Measurements from ENCODE around the gene LRRC4C.

Gene LRRC4C

DNA sequence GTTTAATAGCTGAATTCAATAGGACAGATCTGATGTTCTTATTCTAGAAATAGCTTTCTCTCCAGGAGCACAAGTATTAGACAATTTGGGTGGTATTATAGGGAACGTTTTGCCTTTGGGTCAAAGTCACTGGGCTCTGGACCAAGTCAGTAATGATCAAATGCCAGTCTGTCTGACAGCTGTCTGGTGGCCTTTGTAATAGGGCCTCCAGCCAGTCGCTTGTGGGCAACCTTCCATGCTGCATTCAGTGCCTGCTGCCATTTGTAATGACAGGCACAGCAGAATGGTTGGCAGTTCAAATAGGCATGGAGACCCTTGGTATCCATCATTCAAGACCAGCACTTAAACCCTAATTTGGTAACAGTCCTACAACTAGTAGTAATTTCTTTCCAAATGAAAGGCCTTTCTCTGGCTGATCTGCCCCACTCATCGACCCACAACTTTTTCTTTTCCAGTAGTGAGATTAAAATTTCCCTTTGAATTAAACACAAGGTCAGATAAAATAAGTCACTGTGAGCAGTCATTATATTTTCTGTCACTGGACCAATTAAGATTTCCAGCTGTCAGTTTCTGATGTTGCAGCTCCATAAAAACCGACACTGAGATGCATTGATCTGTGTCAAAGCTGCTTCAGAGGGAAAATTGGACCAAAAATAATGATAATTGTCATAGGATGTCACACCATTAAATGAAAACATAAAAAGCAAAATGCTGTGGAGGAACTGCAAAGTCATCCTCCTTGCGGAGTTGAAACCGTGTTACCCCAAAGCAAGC lies 1038.1 kb downstream of the LRRC4C start:
- no peak for DNase-seq

DNA sequence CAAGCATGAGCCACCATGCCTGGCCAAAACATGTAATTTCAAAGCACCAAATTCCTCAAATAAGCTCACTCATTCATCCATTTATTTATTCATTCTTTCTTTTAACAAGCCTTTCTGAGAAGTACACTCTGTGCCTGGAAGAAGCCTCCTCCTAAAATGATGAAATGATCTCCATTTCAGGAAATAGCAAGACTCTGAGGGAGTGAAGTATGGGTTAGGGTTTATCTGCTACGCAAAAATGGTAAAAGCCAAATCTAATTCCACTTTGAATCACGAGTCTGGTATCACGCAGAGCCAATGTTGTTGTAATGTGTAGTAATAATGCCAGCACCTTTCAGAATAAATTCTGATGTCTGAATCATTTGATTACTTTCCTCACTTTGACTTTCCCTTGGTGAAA lies 1041.8 kb downstream of the LRRC4C start:
- DNase-seq: no peak

DNA sequence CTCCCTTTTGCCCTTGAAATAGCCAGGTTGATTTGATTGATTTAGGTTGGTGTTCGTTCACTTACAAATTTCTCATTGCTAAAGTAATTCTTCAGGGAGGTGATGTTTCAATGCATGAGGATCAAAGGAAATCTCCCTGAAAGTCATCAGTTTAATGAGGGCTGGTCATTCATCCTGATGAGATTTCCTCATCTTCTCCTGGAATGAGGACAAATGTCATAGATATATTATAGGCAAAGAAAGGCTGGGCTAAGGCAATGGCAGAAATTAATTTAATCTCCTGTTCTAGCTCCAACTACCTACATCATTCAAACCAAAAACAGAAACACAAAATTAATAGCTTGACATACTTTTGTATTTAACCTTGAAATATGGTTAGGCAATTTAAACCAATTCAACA lies 1052.1 kb downstream of the LRRC4C start:
- DNase-seq: no peak

DNA sequence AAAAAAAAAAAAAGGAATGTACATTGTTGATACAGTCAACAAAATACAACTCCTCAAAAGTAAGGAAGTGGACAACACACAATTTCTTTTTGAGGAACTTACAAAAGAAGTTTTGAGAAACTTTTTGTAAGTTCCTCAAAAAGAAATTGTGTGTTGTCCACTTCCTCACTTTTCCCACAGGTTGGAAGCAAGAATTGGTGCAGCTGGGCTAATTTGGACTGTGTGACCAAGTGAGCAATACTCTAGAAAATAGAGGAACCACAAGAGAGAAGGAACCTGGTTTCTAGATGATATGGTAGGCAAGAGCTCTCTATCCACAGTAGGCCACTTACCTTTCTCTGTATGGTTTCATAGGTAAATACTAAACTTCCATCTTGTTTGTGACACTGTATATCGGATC lies 1053.8 kb downstream of the LRRC4C start:
- DNase-seq: no peak

DNA sequence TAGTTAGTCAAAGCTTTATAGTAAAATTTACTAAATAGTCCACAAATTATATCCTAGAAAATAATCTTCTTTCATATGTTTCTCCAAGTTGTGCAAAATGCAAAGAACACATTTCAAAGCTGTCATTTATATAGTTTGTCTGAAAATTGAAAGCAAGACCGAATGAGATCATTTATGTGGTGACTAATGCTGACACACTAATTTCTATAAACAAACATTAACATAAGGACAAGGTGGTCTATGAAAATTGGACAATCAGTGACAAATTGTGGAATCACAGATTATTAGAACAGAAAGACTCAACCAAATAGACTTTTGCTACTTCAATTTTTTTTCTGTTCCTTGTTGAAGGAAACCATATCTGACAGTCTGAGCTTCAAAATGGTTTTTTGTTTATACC lies 1056.1 kb downstream of the LRRC4C start:
- DNase-seq: no peak

DNA sequence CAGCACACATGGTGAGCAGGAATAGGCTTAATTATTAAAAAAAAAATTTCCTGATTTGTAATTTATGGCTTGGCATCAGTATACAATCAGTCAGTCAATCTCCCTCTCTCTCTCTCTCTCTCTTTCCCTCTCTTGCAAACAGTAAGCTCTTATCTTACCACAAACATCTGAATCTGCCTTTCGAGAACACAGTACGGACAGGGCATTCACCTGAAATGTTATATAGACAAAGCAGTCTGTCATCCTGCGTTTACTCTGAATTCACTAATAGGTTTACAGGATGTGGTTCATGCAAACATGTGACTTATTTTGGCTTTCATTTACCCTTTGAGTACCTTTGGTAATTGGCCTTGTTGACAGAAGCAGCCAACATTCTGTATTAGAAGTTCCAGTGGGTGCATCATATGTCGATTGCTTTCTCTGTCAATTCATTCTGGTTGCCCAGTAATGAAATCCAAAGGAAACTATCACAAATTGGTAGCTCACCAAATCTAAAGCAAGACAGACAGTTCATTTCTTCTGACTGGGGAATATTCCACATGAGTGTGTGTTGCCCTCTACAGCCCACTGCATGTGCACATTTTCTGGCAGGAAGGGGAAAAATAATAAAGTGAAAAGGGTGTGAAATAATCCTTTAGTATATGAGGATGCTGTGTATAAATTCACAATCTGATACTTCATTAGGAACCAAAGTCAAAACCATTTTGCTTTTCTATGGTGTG lies 1058.2 kb downstream of the LRRC4C start:
- DNase-seq: no peak

DNA sequence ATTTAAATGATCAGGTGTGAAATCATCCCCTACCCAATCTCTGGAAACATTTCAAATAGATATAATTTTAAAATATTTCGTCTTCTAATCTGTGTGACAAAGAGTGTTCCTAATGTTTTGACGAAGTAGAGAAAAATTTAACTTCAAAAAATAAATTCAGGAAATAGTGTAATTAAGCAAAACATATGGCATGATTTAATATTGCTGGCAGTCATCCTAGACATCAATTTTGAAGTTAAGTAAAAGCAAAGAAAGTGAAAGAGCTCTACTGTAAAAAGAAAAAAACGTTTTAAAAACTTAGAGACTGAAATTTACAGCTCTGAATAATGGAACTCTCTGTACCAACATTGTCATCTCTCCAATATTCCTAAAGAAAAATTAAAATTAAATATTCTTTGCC lies 1062.3 kb downstream of the LRRC4C start:
- DNase-seq: no peak

DNA sequence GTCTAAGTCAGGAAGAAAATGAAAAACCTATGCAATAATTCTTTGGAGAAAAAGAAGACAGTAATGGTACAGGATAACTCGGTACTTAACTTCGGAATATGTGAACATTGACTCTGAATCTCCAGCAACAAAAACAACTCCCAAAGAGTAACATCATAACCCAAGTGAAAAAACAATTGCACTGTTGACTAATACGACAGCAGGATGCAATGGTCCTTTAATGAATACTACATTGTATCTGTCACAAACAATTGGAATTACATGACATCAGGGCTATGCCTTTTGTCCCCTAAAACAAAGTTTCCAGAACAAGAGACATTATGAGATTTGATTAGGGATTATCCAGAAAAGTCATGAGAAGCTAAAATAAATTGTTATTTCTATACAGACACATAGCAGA lies 1065.9 kb downstream of the LRRC4C start:
- DNase-seq: no peak

DNA sequence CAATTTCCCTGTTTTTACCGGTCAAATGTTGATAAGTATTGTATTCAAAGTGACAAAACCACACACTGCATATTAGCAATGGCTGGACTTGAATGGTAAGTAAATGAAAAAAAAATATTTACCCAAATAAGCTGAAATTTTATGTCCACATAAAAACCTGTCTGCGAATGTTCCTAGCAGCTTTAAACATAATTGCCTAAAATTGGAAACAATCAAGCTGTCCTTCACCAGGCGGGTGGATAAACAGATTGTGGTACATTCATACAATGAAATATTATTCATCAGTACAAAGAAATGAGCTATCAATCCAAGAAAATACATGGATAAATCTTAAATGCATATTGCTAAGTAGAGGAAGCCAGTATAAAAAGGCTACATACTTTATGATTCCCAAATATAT lies 1067.8 kb downstream of the LRRC4C start:
- no peak for DNase-seq

DNA sequence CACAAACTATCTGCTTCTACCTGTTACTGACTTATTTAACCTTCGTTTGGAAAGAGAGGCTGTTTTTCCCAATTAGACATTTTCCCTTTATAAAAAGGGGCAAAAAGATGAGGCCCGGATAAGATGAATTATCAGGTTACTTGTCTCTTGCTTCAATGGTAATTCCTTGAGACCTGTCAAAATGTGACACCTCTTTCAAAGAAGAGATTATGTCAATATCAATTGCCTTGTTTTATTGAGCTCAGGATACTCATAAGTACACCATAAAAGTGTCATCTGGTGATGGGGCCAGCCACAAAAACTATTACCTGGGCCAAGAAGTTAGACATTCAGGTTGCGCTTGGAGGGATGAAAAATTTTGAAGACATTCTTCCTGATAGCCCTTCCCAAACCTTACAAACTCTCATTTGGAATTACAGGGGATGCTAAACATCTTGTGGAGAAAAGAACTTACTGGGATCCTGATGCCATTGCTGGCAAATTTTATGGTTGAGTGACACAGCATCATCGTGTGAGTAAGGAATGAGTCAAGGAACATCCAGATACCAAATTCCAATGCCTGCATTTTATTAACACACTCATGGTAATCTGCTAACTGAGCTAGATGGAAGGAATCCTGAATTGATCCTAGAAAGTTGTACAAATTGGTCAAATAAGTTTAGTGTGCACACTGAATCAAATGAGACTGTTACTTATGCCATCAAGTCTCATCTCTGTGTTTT lies 1071.2 kb downstream of the LRRC4C start:
- no peak for DNase-seq

DNA sequence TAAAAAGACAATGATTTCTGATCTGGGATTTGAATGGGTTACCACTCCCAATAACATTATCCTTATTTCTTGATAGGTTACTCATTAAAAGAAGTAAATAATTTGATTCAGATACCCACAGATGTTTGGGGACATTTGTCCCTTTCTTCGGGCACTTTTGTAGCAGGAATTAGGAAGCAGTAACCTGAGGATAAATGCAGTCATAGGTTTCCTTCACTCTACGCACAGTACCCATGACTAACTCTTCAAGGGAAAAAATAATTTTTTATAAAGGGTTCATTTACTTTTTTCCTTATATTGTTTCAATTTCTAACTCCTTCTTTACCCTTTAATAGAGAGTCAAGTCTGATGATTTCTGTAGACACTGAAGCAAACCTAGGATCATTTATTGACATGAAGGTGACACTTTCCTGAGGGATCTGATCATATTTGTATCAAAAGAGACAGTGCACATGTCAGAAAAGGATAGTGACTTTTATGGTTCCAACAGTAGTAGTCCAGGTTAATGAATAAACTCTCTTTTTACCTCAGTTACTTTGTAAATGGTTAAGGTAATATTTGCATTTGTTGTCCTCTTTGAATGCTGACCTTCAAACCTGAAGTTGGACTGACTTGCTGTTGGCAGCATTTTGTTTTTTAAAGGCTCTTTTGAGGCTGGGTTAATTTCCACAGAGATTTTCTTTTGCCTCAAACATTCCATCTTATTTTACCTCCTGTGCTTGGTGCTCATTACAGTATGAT lies 1072.0 kb downstream of the LRRC4C start:
- DNase-seq: no peak

DNA sequence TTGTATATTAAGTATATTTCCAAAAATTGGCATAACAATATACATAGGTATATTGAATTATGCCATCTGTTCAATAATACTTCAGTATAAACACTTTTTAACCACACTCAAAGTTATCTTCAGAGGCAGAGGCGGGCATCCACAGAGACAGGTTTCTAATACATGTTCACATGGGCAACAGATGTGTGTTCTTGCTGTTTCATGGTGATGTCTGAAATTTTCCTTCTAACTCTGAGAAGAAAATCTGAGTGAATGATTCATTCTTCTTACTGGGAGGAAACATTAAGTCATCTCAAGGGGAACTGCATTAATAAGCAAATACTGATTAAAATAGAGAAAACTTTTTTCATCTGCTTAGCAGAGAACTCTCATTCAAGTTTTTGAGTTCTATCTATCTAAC lies 1074.5 kb downstream of the LRRC4C start:
- no peak for DNase-seq

DNA sequence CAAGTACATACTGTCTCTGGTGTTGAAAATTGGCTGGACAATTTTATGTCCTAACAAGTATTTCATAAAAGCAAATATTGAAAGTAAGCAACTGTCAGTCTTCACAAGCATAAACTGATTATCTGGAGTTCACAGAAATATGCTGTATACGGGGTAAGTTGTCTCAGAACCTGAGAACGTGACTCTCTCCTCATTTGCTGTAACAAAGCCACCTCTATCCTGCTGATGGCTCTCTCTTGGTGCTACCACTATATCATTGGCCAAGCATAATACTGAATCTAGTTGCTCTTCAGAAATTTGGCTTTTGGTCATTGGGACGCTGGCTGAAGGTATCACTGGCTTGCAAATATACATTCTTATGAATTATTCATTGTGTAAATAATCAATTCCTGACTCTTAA lies 1078.0 kb downstream of the LRRC4C start:
- no peak for DNase-seq

DNA sequence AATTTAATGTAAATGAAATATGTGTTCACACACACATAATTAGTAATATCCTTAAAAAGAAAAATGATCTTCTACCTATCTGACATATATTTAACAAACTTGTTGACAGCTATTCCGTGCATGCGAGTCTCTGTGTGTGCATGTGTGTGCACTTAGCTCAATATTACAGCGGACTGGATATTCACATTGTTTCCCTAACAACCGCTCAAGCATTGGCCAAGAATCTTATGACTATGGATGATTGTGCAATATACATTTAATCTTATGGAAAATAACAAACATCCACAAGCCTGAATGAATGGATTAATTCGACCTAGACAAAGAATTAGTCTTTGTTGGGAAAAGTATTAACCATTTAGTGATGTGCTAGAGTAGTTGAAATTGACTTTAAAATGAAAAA lies 1078.6 kb downstream of the LRRC4C start:
- no peak for DNase-seq

DNA sequence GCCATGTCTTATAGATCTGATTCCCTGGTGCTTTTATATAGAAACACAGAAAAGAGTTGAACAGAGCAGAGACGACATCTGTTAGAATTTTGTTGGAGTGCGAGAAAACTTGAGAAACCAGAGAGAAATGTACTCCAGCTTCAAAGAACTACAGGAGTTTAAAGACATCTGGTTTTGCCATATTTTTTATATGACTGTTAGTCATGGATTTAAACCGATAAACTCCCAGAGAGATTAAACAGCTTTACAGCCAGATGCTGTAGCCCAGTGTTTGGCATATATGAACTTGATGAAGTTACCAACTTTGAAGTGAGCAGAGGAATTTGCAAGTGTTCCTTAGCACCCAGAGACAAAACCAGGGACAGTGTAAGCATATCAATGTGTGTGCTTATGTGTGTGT lies 1083.1 kb downstream of the LRRC4C start:
- DNase-seq: no peak

DNA sequence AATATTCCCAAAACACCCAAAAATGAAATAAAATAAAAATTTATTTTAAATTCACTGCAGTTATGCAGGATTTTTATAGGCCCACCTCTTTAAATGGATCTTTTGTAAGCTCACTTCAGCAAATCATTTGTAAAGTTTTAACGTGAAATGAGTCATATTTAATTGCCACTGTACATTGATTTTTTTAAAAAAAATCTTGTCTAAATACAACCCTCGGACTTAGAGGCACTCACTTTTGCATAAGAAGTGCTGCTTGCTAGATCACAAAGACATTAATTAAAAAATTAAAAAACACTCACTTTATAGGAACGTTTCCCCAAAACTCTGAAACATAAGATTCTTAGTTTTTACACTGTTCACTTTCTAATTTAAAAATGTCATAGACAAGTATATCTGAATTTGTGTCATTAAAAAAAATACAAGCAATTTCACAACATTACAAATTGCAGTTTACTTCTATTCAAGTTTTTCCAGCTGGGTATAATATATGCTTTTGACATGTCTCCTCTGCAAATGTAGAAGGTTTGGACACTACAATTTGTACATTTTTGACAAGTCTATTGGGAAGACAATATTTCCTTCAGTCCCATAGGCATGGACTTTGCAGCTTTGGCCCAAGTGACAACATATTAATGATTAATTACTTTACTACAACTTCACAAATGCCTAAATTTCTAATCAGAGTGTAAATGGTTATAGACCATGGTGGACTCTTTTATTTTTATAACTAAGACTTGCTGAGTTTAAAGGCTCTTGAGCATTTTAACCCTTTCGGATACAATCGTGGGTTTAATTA lies 1088.4 kb downstream of the LRRC4C start:
- no peak for DNase-seq

DNA sequence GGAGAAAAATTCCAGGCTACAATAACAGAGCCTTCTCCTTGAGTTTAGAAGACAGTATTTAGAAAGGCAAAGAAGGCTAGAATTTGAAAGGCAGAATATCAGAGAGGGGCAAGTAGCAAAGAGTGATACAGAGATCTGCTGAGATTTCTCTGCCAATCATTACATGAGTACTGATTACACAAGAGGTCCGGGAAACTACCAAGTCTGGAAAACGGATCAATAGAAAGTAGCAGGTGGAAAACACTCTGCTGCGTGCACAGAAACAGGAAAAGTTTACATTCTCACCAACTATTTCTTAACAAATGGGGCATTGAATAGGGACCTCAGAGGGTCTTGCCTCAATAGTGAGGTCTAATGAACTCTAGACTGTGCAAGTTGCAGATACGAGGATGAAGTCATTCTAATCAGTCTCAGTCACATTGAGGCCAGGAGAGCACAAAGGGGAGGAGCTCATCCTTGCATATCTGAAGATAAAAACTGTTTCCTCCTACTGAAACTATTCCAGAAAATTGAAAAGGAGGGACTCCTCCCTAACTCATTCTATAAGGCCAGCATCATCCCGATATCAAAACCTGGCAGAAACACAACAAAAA lies 1099.2 kb downstream of the LRRC4C start:
- no peak for DNase-seq

DNA sequence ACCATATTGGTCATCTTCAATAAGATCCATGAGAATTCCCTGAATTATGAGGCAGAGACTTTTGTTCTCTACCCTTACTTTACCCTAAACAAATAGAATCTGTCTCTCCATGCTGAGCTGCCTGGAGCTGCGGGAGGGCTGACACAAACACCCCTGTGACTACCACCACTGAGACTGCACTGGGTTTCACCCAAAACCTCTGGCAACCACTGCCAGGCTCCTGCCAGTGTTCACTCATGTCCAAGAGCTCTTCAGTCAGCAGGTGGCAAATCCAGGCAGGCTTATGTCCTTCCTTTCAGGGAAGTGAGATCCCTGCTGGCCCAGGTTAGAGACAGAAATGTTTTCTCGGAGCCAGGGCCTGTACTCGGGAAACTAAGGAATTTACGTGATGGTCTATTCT lies 1105.3 kb downstream of the LRRC4C start:
- DNase-seq: no peak

DNA sequence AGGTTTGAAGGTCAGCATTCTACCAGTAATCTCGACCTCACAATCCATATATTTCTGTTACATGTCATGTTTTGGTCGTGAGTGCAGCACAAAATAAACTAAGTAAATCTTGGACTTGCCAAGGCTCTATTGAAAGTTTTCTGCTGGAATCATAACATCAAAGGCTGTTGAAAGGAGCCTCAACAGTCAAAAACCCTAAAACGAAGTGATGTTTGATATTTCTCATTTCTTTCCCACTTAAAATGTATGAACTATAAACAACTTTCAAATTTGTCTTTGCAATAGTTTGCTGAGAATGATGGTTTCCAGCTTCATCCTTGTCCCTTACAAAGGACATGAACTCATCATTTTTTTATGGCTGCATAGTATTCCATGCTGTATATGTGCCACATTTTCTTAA lies 1118.5 kb downstream of the LRRC4C start:
- no peak for DNase-seq

DNA sequence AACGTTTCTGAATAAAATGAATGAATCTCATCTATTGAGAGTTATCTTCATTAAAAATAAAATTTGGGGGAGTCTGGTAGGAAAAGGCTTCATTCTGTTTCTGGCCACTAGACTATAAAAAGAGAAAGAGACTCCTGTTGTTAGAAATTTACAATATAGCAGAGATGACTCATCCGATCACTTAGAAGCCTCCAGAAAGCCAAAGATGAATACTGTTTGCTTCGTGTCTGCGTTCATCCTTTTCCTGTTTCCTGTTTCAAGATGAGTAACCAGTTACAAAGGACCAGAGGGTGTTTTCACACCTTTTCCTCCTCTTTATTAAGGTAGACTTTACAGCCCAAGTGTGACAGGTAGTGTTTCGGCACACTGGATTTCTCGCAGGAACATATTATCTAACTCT lies 1120.7 kb downstream of the LRRC4C start:
- no peak for DNase-seq

DNA sequence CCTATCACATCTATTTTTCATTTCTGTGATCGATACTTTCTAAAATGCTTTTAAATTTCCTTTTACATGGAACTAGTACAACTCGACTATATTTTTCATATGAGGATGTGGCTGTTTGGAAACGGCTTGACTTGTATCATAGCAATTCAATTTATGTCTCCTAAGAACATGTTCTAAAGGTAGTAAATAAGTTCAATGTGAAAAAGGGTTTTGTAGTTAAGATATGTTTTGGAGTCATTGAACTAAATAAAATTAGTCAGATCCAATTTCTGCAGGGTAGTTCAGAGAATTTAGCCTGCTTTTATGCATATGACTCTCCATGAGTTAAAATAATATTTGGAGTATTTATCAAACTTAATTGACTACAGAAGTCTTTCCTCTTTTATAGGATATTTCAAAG lies 1121.4 kb downstream of the LRRC4C start:
- no peak for DNase-seq

DNA sequence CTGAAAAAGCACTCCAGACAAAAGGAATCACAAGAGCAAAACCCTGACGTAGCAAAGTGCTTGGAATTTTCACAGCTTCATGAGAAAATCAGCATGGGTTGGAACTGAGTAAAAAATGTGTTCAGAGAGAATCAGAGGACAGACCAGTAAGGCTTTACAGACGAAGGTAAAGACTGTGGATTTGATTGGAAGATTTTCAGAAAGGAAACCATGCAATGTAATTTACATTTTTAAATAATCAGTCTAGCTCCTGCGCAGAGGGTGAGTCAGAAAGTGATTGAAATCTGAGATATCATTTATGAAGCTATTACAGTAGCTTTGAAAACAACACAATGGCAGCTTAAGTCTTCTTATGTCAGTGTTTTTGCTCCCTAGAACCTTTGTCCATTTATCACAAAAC lies 1122.3 kb downstream of the LRRC4C start:
- DNase-seq: no peak
